GM23248 (cell line): ENCODE measurements around the gene NUBP2.

ENCODE experiments used
- EZH2 ChIP-seq: fragments of 200-600 bp; sonication (generic); IDR thresholded peaks from 2 replicates; pipeline ENCODE4 v1.6.1; 2018; ENCODE audit warnings: antibody characterized with exemption, mild to moderate bottlenecking; ENCODE audit not compliant: insufficient read depth, poor library complexity, severe bottlenecking
- EZH2phosphoT487 ChIP-seq: fragments of 200-600 bp; sonication (generic); IDR thresholded peaks from 2 replicates; pipeline ENCODE4 v1.6.1; 2018; ENCODE audit warnings: antibody characterized with exemption, moderate library complexity, mild to moderate bottlenecking, low read depth; ENCODE audit not compliant: insufficient read depth

DNA sequence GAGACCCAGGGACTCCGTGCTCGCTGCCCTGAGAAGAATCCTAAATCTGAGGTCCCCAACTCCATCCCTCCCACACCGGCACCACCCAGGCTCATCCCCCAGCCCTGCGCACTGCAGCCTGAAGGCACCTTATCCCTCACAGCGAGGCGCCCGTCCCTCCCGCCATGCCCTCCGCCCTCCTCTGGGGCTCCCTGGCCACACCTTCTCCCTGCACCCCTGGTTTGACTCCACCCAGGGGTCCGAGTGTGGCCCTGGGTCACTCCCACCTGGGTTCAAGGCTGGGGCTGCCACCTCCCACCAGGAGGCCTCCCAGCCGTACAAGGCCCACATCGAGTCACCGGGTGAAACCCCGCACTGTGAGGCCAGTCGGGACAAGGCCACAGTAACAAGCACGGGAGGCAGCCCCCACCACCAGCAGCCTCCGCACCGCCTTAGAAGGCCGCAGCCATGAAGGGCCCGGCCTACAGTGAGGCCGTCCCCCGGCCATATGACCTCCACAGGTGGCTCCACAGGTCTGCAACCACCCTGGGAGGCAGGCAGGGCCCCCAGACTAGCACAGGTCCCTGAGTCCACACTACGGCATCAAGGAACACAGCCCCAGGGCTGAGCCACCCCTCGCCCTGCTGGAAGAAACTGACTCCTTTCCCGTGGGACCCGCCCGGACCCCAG, 35.6 kb downstream of the NUBP2 start:
- TF ChIP-seq EZH2 (no peak), EZH2phosphoT487 (no peak)
